ENCODE results near the gene LLGL1.

Gene LLGL1

GRCh38 chr17:18280249-18280648 lies 54.8 kb downstream of the LLGL1 start:
- no peak overlapping the region for H3K27ac ChIP-seq
- H3K9me3 ChIP-seq (ENCODE audit: severe bottlenecking), result no peaks in the 10 kb centered on the region
- H3K4me3 ChIP-seq (ENCODE audit: low read depth, low read length), result no peak overlapping the region
- peaks cover 92% of the 10 kb centered on the region for H3K36me3 ChIP-seq
- no peaks in the 10 kb centered on the region for H3K27me3 ChIP-seq (ENCODE audit: insufficient read depth, low read depth, severe bottlenecking)
- DNase-seq, result no peak
- no peak for TF ChIP-seq CTCF (IDR thresholded peaks at IDR 0.05; ENCODE audit: low read depth, low read length)

GRCh38 chr17:18280766-18281371 lies 55.4 kb downstream of the LLGL1 start:
- Histone ChIP-seq H3K27me3 (ENCODE audit: insufficient read depth, low read depth, severe bottlenecking) (no peaks in the 10 kb centered on the region), H3K36me3 (peaks cover 94% of the 10 kb centered on the region), H3K9me3 (ENCODE audit: severe bottlenecking) (no peaks in the 10 kb centered on the region), H3K27ac (no peak overlapping the region; the same call in 1 of the 2 replicates), H3K4me3 (ENCODE audit: low read depth, low read length) (no peak overlapping the region)
- no peak for DNase-seq
- no peak for TF ChIP-seq CTCF (IDR thresholded peaks at IDR 0.05; ENCODE audit: low read depth, low read length)

GRCh38 chr17:18281788-18282187 lies 56.4 kb downstream of the LLGL1 start:
- peak overlapping the region; percentile 27 for H3K27ac ChIP-seq
- DNase-seq, result no peak
- H3K4me3 ChIP-seq (ENCODE audit: low read depth, low read length), result no peak overlapping the region
- no peaks in the 10 kb centered on the region for H3K27me3 ChIP-seq (ENCODE audit: insufficient read depth, low read depth, severe bottlenecking)
- no peak for TF ChIP-seq CTCF (IDR thresholded peaks at IDR 0.05; ENCODE audit: low read depth, low read length)
- peaks cover 93% of the 10 kb centered on the region for H3K36me3 ChIP-seq
- H3K9me3 ChIP-seq (ENCODE audit: severe bottlenecking), result no peaks in the 10 kb centered on the region

GRCh38 chr17:18285296-18285695 lies 59.9 kb downstream of the LLGL1 start:
- Histone ChIP-seq H3K27ac (no peak overlapping the region), H3K9me3 (ENCODE audit: severe bottlenecking) (no peaks in the 10 kb centered on the region), H3K36me3 (peaks cover 95% of the 10 kb centered on the region), H3K27me3 (ENCODE audit: insufficient read depth, low read depth, severe bottlenecking) (no peaks in the 10 kb centered on the region), H3K4me3 (ENCODE audit: low read depth, low read length) (no peak overlapping the region)
- TF ChIP-seq CTCF (IDR thresholded peaks at IDR 0.05; ENCODE audit: low read depth, low read length), result no peak
- no peak for DNase-seq

- Histone ChIP-seq H3K27ac (no peak overlapping the region), H3K27me3 (ENCODE audit: insufficient read depth, low read depth, severe bottlenecking) (no peaks in the 10 kb centered on the region), H3K36me3 (peaks cover 92% of the 10 kb centered on the region), H3K4me3 (ENCODE audit: low read depth, low read length) (no peak overlapping the region), H3K9me3 (ENCODE audit: severe bottlenecking) (no peaks in the 10 kb centered on the region)
- no peak for TF ChIP-seq CTCF (IDR thresholded peaks at IDR 0.05; ENCODE audit: low read depth, low read length)
- DNase-seq, result no peak
These were observed 66.5 kb downstream of the LLGL1 start for GRCh38 chr17:18291718-18292540.
